GM12872 (cell line): Measurements from ENCODE around the gene MFRP.

Experiments used
- CTCF ChIP-seq: IDR thresholded peaks from 3 replicates; pipeline ENCODE4 v1.5.1; 2011; ENCODE audit warnings: low read depth, mild to moderate bottlenecking, low read length, moderate library complexity; ENCODE audit not compliant: insufficient read depth

MFRP gene

GRCh38 chr11:119347940-119348605 is 1.6 kb upstream of the MFRP start:
- no peak for TF ChIP-seq CTCF

GRCh38 chr11:119347242-119347641 is 737 bp upstream of the MFRP start:
- TF ChIP-seq CTCF = no peak

DNA sequence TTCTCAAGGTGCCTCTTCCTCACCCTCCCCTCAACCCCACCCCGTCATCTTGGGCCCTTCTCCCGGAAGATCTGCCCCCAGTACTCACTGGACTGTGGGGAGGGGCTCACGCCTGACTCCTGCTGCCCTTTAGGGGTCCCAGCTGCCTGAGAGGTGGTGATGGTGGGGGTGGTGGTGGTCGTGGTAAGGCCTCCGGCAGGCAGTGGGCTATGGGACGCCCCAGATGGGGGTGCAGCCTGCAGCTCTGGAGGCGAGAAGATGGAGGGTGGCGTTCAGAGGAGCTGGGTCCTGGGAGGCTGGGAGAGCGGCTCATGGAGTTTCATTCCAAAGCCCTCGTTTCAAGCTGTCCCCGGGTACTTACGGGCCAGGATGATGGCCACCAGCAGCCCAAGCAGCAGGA is 820 bp downstream of the MFRP start:
- TF ChIP-seq CTCF = no peak

DNA sequence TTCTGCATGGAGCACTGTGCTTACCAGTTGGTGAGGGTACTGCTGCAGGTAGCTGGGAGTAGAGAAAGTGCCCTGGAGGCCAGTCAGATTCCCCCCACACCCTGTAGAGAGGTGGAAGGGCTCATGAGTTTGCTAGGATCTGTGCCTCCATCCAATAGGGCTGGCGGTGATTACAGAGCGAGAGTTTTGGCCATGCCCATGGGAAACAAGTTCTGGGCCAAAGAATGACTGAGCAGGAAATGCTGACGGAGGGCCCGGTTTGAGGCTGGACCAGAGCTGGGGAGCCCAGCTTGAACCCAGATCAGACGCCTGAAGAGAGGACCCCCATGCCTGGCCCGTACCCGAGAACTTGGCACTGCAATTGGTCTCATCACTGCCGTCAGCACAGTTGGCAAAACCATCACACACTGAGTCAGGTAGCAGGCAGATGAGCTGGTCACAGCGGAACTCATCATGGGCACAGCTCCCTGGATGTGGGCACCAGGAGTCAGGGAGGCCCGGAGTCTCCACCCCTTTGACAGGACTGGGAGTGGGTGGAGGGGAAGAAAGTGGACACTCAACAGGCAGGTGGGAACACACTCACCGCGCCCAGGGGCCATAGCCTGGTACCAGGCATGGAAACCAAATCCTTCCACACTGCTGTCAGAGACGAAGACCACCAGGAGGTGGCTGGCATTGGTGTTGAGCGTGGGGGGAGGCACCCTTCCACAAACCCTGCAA is 2.1 kb downstream of the MFRP start:
- TF ChIP-seq CTCF = no peak

GRCh38 chr11:119343726-119344125 is 2.8 kb downstream of the MFRP start:
- TF ChIP-seq CTCF = no peak

DNA sequence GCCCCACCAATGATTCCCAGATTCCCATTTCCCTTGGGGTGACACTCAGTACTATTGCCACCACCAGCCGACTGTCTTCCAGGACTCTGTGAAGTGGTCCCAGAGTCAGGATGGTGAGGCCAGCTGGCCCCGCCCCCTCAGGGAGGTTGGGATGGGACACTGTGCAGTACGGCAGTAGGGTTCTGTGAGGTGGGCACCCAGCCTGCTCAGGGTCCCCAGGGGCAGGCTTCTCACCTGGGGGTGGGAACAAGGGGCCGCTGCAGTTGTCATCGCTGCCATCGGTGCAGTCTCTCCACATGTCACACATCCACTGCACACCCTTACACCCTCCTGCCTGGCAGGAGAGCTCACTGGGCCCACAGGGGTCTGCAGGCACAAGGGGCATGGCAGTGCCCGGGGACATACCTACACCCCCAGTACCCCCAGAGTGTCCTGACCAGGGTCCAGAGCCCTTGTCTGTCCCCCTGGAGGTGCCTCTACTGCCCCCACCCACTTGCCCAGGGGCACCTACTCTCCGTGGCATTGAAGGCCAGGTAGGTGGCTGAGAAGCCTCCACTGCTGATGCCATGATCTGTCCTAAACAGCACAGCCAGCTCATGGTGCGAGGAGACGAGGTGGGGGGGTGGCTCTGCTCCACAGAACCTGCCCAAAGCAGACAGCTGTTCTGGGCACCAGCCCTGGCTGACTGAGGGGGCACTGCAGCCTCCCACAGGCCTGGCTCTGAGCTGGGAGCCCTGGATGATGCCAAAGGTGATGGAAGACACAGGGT is 4.0 kb downstream of the MFRP start:
- TF ChIP-seq CTCF = no peak

DNA sequence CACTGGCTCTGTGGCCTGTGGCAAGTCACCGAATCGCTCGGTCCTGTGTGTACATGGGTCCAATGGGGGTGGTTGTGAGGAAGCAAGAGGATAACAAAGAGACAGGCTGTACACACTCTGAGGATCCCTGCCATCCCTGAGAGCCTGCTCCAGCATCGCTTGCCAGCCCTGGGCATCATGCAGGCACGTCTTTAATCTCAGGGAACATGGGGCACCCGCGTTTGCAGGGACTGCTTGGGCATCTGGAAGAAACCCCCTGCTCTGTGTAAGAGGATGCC is 4.5 kb downstream of the MFRP start:
- TF ChIP-seq CTCF = no peak
